ENCODE results near the gene SIRT5. TPM values are rescaled to one million over a fixed set of nuclear protein-coding genes. Genes with fewer than 3 reads are reported as not detected.

The SIRT5 gene
- polyA plus RNA-seq, 2 of the 4 experiments (the other 2 are of a cell fraction), result 5.1 to 7.8 TPM

DNA sequence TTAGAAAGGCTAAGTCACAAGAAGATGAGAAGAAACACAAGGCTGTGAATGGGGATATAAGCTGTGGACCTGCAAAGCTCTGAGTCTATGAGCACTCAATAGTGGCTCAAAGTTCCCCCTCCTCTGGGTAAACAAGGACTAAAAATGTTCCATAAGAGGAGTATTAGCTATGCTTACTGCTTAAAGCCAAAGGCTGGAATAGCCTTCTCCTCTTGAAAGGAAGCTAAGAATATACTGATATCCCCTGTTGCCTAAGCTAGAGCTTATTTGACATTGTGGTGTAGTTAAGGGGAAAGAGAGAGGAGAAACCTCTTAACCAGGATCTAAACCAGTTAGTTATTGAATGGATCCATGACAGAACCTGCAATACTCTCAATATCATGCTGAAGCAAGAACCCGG lies 86.5 kb downstream of the SIRT5 start (continued):
- no peak for TF ChIP-seq CEBPB (IDR thresholded peaks at IDR 0.05)

DNA sequence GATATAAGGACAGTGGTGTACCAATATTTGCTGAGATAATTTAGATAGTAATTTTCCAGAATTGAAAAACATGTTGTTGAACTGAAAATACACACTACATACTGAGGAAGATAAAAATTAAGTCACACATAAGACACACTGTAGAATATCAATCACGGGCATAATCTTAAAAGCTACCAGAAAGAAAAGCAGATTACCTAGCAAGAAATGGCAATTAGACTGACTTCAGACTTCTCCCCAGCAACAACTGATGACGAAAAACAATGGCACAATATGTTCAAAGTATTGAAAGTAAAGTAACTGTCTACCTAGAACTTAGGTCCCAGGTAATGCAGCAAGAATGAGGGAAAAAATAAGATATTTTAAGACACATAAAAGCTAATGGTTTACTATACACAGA lies 87.2 kb downstream of the SIRT5 start:
- peaks cover 10% of the 10 kb centered on the region; the same call in 2 of the 3 replicates for H3K4me1 ChIP-seq
- FAIRE-seq (no peak), DNase-seq (ENCODE audit: low read depth in 1 of 2, low spot score in 1 of 2) (no peak), ATAC-seq (no peak)
- no peaks in the 10 kb centered on the region for H3K9me3 ChIP-seq
- H3K4me3 ChIP-seq, result no peak overlapping the region
- ChIA-PET POLR2A (no interaction called here), CTCF (no interaction called here)
- H3K4me2 ChIP-seq, result no peak overlapping the region
- H3K27ac ChIP-seq, result no peak overlapping the region
- WGBS (ENCODE audit: missing lambda C conversion rate), result 92% methylated on average over 2 of the region's 2 CpGs
- TF ChIP-seq MYC (IDR thresholded peaks at IDR 0.05; ENCODE audit: borderline replicate concordance, low read length), result no peak
- TF ChIP-seq MAZ (IDR thresholded peaks at IDR 0.05; ENCODE audit: borderline replicate concordance, low read depth, low read length), result no peak

DNA sequence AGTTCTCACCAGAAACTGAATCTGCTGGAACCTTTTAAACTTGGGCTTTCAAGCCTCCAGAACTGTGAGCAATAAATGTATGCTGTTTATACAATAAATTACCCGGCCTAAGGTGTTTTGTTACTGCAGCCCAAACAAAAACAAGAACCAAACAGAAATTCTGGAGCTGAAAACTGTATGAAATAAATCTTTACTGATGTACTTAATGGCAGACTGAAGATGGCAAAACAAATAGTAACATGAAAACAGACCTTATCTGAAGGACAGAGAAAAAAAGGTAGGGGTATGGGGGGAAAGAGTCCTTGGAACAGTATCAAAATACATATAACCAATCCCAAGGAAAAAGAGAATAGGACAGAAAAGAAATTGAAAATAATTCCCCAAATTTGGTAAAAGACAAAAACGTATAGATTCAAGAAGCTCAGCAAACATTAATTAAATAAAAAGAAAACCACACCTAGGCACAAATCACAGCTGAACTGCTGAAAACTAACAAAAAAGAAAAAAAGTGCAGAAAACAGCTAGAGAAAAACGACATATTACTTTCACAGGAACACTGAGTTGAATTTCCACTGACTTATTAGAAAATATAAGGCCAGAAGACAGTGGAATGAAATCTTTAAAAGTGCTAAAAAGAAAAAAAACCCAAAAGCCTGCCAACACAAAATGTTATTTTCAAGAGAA lies 88.4 kb downstream of the SIRT5 start:
- TF ChIP-seq SREBF2 (IDR thresholded peaks at IDR 0.05), result no peak
- no peak for TF ChIP-seq SMC3 (IDR thresholded peaks at IDR 0.05)
- TF ChIP-seq, protein P1, sequence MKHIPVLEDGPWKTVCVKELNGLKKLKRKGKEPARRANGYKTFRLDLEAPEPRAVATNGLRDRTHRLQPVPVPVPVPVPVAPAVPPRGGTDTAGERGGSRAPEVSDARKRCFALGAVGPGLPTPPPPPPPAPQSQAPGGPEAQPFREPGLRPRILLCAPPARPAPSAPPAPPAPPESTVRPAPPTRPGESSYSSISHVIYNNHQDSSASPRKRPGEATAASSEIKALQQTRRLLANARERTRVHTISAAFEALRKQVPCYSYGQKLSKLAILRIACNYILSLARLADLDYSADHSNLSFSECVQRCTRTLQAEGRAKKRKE (CRISPR knock-in tag; IDR thresholded peaks at IDR 0.05; ENCODE audit: low read depth), result no peak
- no peak for TF ChIP-seq FOSB (CRISPR knock-in tag; IDR thresholded peaks at IDR 0.05)
- no peak for TF ChIP-seq CHD4 (IDR thresholded peaks at IDR 0.05; ENCODE audit: borderline replicate concordance)
- no peak for TF ChIP-seq MAZ (IDR thresholded peaks at IDR 0.05; ENCODE audit: borderline replicate concordance, low read depth, low read length)
- no peak for TF ChIP-seq TP53 (CRISPR knock-in tag; IDR thresholded peaks at IDR 0.05)
- no peak for TF ChIP-seq RAD21 (conservative IDR thresholded peaks at IDR 0.05 in 1 of 2, IDR thresholded peaks at IDR 0.05 in 1 of 2)
- TF ChIP-seq HEYL (CRISPR knock-in tag; IDR thresholded peaks at IDR 0.05), result no peak
- TF ChIP-seq ZFP36 (IDR thresholded peaks at IDR 0.05; ENCODE audit: borderline replicate concordance, partially characterized antibody), result no peak
- no peak for TF ChIP-seq HOXA7 (CRISPR knock-in tag; IDR thresholded peaks at IDR 0.05)
- no peak for TF ChIP-seq POLR2AphosphoS2 (conservative IDR thresholded peaks at IDR 0.05; ENCODE audit: low read length)
- DNase-seq (ENCODE audit: low read depth in 1 of 2, low spot score in 1 of 2) (no peak), ATAC-seq (no peak), FAIRE-seq (no peak)
- H3K4me1 ChIP-seq, result peaks cover 19% of the 10 kb centered on the region; the same call in 2 of the 3 replicates
- no peaks in the 10 kb centered on the region for H3K9me3 ChIP-seq
- no peak overlapping the region for H3K4me2 ChIP-seq
- H3K27ac ChIP-seq, result no peak overlapping the region
- H3K4me3 ChIP-seq, result no peak overlapping the region
- WGBS (ENCODE audit: missing lambda C conversion rate), result 62% methylated on average over 3 of the region's 3 CpGs
- ChIA-PET POLR2A (no interaction called here), CTCF (no interaction called here)

DNA sequence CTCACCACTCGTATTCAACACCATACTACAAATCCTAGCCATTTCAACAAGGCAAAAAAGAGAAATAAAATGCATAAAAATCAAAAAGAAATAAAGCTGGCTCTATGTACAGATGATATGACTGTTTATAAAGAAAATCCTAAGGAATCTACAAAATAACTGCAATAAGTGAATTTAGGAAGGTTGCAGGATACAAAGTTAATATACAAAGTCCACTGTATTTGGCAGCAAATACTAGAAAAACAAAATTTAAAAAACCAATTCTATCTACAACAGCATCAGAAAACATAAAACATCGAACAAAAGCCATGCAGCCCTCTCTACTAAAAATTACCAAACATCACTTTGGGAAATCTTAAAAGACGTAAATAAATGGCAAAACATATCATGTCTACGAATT lies 89.6 kb downstream of the SIRT5 start:
- CTCF ChIA-PET, result interaction anchor here (0.6 kb wide), 1 partner anchor 769 kb away, joined by 4 read pairs; no protein-coding TSS in a partner anchor
- DNase-seq (ENCODE audit: low read depth in 1 of 2, low spot score in 1 of 2) (no peak), FAIRE-seq (no peak), ATAC-seq (no peak)
- TF ChIP-seq, protein P2, sequence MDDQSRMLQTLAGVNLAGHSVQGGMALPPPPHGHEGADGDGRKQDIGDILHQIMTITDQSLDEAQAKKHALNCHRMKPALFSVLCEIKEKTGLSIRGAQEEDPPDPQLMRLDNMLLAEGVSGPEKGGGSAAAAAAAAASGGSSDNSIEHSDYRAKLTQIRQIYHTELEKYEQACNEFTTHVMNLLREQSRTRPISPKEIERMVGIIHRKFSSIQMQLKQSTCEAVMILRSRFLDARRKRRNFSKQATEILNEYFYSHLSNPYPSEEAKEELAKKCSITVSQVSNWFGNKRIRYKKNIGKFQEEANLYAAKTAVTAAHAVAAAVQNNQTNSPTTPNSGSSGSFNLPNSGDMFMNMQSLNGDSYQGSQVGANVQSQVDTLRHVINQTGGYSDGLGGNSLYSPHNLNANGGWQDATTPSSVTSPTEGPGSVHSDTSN (IDR thresholded peaks at IDR 0.05), result no peak
- TF ChIP-seq ZFP36 (IDR thresholded peaks at IDR 0.05; ENCODE audit: borderline replicate concordance, partially characterized antibody) (no peak), FOSB (CRISPR knock-in tag; IDR thresholded peaks at IDR 0.05) (no peak), POLR2A (IDR thresholded peaks at IDR 0.05; ENCODE audit: low read length) (no peak), EHMT2 (IDR thresholded peaks at IDR 0.05; ENCODE audit: low read depth) (no peak), RCOR1 (IDR thresholded peaks at IDR 0.05; ENCODE audit: low read depth, low read length) (no peak), SMC3 (IDR thresholded peaks at IDR 0.05) (no peak), RAD21 (conservative IDR thresholded peaks at IDR 0.05 in 1 of 2, IDR thresholded peaks at IDR 0.05 in 1 of 2) (no peak), JUNB (IDR thresholded peaks at IDR 0.05) (no peak)
- TF ChIP-seq, protein P3, sequence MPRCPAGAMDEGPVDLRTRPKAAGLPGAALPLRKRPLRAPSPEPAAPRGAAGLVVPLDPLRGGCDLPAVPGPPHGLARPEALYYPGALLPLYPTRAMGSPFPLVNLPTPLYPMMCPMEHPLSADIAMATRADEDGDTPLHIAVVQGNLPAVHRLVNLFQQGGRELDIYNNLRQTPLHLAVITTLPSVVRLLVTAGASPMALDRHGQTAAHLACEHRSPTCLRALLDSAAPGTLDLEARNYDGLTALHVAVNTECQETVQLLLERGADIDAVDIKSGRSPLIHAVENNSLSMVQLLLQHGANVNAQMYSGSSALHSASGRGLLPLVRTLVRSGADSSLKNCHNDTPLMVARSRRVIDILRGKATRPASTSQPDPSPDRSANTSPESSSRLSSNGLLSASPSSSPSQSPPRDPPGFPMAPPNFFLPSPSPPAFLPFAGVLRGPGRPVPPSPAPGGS (IDR thresholded peaks at IDR 0.05), result no peak
- TF ChIP-seq, protein P4, sequence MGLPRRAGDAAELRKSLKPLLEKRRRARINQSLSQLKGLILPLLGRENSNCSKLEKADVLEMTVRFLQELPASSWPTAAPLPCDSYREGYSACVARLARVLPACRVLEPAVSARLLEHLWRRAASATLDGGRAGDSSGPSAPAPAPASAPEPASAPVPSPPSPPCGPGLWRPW (IDR thresholded peaks at IDR 0.05), result no peak
- TF ChIP-seq, protein P1 (CRISPR knock-in tag; IDR thresholded peaks at IDR 0.05; ENCODE audit: low read depth), result no peak
- Histone ChIP-seq H3K9me3 (no peaks in the 10 kb centered on the region), H3K4me2 (no peak overlapping the region), H3K27ac (no peak overlapping the region), H3K4me3 (no peak overlapping the region), H3K4me1 (peaks cover 19% of the 10 kb centered on the region; the same call in 2 of the 3 replicates)
- WGBS (ENCODE audit: missing lambda C conversion rate), result 89% methylated on average over 4 of the region's 4 CpGs
- POLR2A ChIA-PET, result no interaction called here

Data from A549 (cell line).